NOMO-1 treated with DMSO at 0.1 percent for 48 hours (cell line): ENCODE measurements around the gene EIF3K.

ENCODE experiments used
- DNase-seq: peaks from one replicate; lab custom pipeline; 2025; ENCODE audit not compliant: unreplicated experiment; lab: John Stamatoyannopoulos, UW

EIF3K gene

DNA sequence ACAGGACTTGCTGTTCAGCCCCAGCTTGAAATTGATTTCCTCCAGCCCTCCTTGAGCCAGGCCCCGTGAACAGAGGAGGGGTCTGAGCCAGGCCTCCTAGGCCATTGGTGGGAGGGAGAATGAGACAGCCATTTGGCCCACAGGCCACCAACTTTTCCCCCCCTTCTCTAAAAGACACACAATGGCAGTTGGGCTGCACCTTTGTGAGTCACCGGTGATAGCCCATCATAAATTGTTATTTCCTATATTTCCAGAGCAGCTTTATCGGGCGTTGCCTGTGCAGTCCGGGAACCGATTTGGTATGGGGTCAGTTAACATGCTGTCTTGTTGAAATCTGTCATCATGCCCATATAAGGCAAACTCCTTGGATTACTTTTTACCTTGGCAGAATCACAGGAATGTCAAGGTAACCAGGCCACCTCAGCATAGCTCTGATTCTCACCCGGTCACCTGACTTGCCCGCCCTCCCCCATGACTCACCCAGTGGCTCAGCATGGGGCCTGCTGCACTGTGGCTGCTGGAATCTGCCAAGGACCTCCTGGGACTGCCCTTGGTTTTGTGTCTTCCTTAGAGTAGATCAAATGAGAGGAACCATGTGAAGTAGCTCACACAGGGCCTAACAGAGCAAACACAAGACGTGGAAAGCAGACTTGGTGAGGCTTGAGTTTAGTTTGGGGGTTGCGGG lies 64.5 kb downstream of the EIF3K start:
- peak; percentile 82 for DNase-seq

GRCh38 chr19:38684078-38684861 lies 65.3 kb downstream of the EIF3K start:
- peak; percentile 98 for DNase-seq

DNA sequence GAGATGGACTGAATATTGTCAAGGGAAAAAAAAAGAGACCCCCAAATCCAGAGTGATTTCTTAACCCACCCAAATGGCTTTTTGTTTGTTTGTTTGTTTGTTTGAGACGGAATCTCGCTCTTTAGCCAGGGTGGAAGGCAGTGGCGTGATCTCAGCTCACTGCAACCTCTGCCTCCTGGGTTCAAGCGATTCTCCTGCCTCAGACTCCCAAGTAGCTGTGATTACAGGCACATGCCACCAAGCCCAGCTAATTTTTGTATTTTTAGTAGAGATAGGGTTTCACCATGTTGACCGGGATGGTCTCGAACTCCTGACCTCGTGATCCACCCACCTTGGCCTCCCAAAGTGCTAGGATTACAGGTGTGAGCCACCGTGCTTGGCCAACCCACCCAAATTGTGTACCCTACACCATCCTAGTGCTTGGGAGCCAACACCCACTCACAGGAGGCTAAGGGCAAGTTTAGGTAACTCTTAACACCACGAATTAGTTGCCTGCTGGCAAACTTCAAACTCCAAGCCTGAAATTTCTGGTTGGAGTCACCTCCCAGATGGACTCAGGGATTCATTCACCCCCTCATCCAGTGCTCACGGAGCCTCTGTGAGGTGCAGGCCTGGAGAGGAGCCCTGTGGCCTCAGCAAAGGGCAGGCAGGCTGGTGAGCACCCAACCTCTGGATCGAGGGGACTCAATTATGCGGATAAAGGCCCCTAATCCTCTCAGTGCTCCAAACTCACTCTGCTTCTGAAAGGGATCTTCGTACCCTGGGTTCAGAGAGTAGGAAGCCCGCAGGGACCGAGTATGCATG lies 66.1 kb downstream of the EIF3K start:
- no peak for DNase-seq

DNA sequence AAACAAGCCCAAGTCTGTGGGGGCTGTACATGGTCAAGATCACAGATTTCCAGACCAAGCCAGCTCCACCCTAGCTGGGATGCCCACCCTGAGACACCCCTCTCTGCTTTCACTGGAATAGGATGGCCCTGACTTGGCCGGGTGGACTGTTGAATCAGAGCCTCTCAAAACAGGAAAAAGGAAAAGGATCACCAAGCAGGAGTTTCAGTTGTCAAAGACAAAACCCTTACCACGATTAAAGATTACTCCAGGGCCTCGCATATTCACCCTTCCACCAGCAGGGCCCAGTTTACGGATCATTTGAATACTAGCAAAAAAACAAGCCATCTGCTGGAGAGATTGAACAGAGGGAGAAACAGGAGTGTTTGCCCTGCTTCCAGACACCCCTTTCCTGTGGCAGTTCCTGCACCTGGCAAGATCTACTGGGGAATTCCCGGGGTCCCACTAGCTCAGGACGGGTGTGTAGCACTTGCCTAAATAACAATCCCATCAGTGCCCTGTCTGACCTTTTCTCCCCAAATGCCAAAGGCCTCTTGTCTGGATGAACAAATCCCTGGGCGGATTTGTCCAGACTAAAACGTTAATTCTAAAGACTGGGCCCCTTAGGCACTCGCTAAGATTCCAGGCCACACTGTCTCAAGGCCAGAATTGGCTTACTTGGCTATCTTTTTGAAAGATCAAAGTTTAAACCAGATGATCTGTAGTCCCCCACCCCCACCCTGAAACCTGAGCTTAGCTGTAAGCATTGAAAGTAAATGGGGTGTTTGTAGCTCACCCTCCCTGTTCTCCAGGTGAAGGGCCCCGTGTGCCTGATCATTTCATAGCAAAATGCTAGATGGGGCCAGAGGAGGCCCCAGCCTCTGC lies 66.9 kb downstream of the EIF3K start:
- peak; percentile 11 for DNase-seq

- DNase-seq: no peak
Measured at GRCh38 chr19:38686530-38686888, 67.5 kb downstream of the EIF3K start.
